ENCODE measurements around the gene APOO.
"Not testable (repeated sequence)": the region's sequence is repeated elsewhere in the genome, so short reads cannot be mapped to it uniquely, and the experiment has no call there.

The APOO gene

DNA sequence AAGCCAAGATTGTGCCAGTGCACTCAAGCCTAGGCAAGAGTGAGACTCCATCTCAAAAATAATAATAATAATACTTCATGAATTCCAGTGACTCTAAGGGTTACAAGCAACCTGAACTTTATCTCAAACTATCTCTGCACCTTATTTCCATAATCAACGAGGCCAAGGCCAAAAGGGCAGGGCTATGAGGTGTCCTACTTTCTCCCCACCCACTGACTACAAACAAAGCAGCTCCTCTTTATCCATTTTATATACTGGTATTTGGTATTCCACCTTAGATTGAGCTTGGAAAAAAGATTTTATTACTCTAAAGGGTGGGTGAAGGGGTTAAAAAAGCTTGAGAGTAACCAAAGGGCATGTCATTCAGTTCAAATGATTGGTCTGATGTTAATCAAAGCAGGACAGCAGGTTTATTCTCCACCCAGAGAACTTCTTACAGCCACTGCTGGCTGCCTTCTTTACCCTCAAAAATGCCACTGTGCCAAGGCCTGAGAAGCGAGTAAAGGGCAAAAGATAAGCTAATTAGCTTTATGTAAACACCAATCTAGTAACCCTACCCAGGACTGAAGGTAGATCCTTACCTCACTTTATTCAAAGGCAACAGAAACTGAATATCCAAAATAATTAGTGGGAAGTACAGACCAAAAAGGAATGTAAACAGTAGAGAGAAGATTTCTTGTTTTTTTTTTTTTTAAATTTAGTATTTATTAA lies 28.2 kb downstream of the APOO start:
- Histone ChIP-seq H3K27ac (ENCODE audit: low read depth, low read length) (no peak overlapping the region), H3K27me3 (ENCODE audit: control insufficient read depth, insufficient read depth, low read length) (no peaks in the 10 kb centered on the region), H3K4me1 (ENCODE audit: control insufficient read depth, insufficient read depth, low read length) (no peaks in the 10 kb centered on the region), H3K9ac (ENCODE audit: low read length) (no peak overlapping the region), H3K36me3 (ENCODE audit: control insufficient read depth, insufficient read depth, low read length) (no peaks in the 10 kb centered on the region), H3K4me3 (ENCODE audit: low read length) (no peak overlapping the region)

DNA sequence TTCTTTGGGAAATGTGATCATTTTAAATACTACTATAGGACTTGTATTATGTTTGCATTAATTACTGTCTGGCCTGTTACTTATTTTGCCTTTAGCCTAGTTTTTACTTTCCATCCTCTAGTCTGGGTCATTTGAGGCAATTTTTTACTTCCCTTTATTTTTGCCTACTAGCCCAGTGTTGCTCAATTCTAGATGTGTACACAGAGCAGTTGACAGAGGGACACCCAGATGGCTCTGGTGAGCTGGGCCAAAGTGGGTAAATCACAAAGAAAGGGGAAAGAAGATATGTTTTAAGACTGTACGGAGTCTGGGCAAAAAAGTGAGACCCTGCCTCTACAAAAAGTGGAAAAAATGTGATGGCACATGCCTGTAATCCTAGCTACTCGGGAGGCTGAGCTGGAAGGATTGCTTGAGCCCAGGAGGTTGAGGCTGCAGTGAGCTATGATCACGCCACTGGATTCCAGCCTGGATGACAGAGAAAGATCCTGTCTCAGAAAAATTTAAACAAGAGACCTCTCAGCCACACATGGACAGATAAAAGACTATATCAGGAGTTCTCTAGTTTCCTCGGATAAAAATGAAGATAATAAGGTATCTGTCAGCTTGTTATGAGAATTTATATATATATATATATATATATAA lies 35.7 kb downstream of the APOO start:
- H3K36me3 ChIP-seq (ENCODE audit: control insufficient read depth, insufficient read depth, low read length) = no peaks in the 10 kb centered on the region
- no peaks in the 10 kb centered on the region for H3K4me1 ChIP-seq (ENCODE audit: control insufficient read depth, insufficient read depth, low read length)
- no peak overlapping the region for H3K4me3 ChIP-seq (ENCODE audit: low read length)
- no peaks in the 10 kb centered on the region for H3K27me3 ChIP-seq (ENCODE audit: control insufficient read depth, insufficient read depth, low read length)
- H3K27ac ChIP-seq (ENCODE audit: low read depth, low read length) = no peak overlapping the region
- H3K9ac ChIP-seq (ENCODE audit: low read length) = no peak overlapping the region

DNA sequence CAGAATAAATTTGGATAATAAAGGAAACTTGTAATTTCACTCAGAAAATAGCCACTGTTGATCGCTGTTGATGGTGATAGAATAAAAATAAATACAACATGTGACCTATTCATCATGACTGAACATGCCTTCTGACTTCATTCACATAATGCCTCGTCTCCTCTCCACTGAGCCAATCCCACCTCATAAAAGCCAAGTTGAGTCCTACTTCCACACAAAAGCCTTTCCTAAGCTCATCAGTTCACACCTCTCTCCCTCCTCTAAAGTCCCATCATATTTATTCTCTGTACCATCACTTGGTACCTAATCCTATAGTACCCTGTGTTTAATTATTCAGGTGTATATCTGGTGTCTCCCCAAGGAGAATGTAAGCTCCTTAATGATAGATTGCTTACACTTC lies 37.7 kb downstream of the APOO start:
- Histone ChIP-seq H3K27me3 (ENCODE audit: control insufficient read depth, insufficient read depth, low read length) (no peaks in the 10 kb centered on the region), H3K9ac (ENCODE audit: low read length) (no peak overlapping the region), H3K4me3 (ENCODE audit: low read length) (no peak overlapping the region), H3K4me1 (ENCODE audit: control insufficient read depth, insufficient read depth, low read length) (no peaks in the 10 kb centered on the region), H3K27ac (ENCODE audit: low read depth, low read length) (no peak overlapping the region), H3K36me3 (ENCODE audit: control insufficient read depth, insufficient read depth, low read length) (no peaks in the 10 kb centered on the region)

DNA sequence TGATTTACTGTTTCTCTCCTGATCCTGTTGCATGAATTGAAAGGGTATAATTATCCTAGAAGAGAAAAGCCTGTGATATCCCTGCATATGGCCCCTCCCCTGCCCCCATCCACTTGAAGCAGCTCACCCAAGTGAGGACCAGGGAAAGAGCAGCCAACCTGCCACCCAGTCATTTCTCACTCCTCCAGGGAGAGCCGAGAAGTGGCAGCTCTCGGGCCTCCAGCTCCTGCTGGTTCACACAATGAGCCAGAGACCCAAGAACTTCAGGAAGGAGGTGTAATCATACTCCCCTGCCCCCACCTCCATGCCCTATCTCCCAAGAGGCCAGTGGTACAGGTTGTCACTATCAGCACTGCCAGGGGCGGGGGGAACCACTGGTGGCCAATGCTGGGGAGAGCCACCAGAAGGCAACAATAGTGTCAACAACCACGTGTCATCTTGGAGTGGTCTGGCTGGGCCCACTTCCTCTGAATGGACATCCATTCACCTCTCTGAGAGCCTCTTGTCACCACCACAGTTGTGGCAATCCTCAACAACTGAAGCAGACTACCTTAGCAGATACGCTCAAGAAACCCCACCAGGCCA lies 42.9 kb downstream of the APOO start:
- Histone ChIP-seq H3K9ac (ENCODE audit: low read length) (no peak overlapping the region), H3K36me3 (ENCODE audit: control insufficient read depth, insufficient read depth, low read length) (no peaks in the 10 kb centered on the region), H3K27me3 (ENCODE audit: control insufficient read depth, insufficient read depth, low read length) (no peaks in the 10 kb centered on the region), H3K4me3 (ENCODE audit: low read length) (no peak overlapping the region), H3K4me1 (ENCODE audit: control insufficient read depth, insufficient read depth, low read length) (no peaks in the 10 kb centered on the region), H3K27ac (ENCODE audit: low read depth, low read length) (no peak overlapping the region)

DNA sequence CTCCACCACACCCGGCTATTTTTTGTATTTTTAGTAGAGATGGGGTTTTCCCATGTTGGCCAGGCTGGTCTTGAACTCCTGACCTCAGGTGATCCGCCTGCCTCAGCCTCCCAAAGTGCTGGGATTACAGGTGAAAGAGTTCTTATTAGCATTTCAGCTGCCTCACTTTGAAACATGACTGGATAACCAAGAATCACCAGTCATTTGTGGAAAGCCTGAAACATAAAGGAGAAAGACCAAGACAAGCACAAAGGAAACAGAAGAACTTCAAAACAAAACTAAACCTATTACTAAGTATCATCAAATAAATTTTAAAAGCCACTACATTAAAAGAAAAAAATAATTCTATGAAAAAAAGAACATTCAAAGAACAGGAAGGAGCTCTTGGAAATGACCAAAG lies 45.8 kb downstream of the APOO start:
- not testable (repeated sequence) for H3K4me3 ChIP-seq (ENCODE audit: low read length); H3K9ac ChIP-seq (ENCODE audit: low read length); H3K4me1 ChIP-seq (ENCODE audit: control insufficient read depth, insufficient read depth, low read length); H3K36me3 ChIP-seq (ENCODE audit: control insufficient read depth, insufficient read depth, low read length); H3K27me3 ChIP-seq (ENCODE audit: control insufficient read depth, insufficient read depth, low read length); H3K27ac ChIP-seq (ENCODE audit: low read depth, low read length)

DNA sequence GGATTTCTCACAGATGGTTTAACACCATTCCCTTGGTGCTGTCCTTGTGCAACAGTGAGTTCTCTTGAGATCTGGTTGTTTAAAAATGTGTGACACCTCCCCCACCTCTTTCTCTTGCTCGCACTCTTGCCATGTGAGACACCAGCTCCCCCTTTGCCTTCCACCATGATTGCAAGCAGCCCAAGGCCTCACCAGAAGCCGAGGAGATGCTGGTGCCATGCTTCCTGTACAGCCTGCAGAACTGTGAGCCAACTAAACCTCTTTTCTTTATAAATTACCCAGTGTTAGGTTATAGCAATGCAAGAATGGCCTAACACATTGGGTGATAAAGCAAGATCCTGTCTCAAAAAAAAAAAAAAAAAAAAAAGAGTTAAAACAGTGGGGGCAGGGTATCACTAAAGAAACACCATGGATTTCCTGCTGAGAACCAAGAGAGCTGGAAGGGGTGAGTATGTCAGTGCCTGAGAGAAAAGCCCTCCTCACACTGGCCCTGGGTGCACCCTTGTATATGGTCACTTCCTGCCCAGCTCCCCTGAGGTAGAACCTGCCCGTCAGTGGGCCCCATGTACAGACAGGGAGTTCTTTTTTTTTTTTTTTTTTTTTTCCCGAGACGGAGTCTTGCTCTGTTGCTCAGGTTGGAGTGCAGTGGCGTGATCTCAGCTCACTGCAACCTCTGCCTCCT lies 46.4 kb downstream of the APOO start:
- H3K9ac ChIP-seq (ENCODE audit: low read length) = no peak overlapping the region
- no peak overlapping the region for H3K4me3 ChIP-seq (ENCODE audit: low read length)
- no peak overlapping the region for H3K27ac ChIP-seq (ENCODE audit: low read depth, low read length)
- H3K27me3 ChIP-seq (ENCODE audit: control insufficient read depth, insufficient read depth, low read length) = peaks cover 3% of the 10 kb centered on the region
- H3K4me1 ChIP-seq (ENCODE audit: control insufficient read depth, insufficient read depth, low read length) = no peaks in the 10 kb centered on the region
- H3K36me3 ChIP-seq (ENCODE audit: control insufficient read depth, insufficient read depth, low read length) = no peaks in the 10 kb centered on the region

DNA sequence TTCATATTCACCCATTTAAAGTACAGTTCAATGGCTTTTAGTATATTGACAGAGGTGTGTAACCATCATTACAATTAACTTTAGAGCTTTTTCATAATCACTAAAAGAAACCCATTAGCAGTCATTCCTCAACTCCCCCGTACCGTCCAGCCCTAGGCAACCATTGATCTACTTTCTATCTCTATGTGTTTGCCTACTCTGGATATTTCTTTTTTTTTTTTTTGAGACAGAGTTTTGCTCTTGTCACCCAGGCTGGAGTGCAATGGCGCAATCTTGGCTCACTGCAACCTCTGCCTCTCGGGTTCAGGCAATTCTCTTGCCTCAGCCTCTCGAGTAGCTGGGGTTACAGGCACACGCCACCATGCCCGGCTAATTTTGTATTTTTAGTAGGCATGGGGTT lies 48.5 kb downstream of the APOO start:
- not testable (repeated sequence) for H3K27ac ChIP-seq (ENCODE audit: low read depth, low read length); H3K27me3 ChIP-seq (ENCODE audit: control insufficient read depth, insufficient read depth, low read length); H3K9ac ChIP-seq (ENCODE audit: low read length); H3K4me1 ChIP-seq (ENCODE audit: control insufficient read depth, insufficient read depth, low read length); H3K36me3 ChIP-seq (ENCODE audit: control insufficient read depth, insufficient read depth, low read length); H3K4me3 ChIP-seq (ENCODE audit: low read length)

DNA sequence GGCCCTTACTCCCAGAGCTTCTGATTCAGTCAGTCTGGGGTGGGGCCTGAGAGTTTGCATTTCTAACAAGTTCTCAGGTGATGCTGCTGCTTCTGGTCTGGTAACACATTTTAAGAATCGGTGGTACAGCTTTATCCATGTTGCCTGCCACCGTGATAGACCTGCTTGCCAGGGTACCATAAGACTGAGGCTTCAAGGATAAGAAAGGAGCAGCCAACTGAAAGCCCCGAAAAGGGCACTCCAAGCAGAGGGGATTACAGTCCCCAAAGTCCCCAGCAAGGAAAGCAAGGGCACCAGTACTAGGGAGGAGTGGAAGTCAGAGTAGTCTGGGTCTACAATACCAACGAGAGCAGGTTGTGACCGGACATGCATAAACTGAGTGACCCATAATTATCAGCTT lies 49.8 kb downstream of the APOO start:
- Histone ChIP-seq H3K36me3 (ENCODE audit: control insufficient read depth, insufficient read depth, low read length) (no peaks in the 10 kb centered on the region), H3K4me3 (ENCODE audit: low read length) (no peak overlapping the region), H3K9ac (ENCODE audit: low read length) (no peak overlapping the region), H3K27ac (ENCODE audit: low read depth, low read length) (no peak overlapping the region), H3K4me1 (ENCODE audit: control insufficient read depth, insufficient read depth, low read length) (no peaks in the 10 kb centered on the region), H3K27me3 (ENCODE audit: control insufficient read depth, insufficient read depth, low read length) (peaks cover 3% of the 10 kb centered on the region)

DNA sequence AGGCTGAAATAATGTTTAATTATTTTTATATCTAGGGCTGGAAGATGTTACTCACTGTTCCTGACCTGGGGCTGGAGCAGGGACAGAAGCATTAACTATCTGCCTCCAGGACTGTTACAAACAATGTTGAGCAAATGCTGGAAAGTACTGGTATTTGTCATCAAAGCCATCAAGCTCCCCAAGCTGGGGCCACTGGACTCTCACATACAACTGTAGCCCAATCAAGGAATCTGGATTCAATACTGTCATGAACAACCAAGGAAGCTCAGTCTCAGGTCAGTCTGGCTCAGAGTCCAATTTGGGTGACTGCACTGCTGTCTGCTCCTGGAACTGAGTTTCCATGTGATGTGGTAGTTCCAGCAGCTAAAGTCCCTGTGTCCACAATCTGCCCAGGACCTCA lies 50.4 kb downstream of the APOO start:
- Histone ChIP-seq H3K4me3 (ENCODE audit: low read length) (no peak overlapping the region), H3K9ac (ENCODE audit: low read length) (no peak overlapping the region), H3K27ac (ENCODE audit: low read depth, low read length) (no peak overlapping the region)

DNA sequence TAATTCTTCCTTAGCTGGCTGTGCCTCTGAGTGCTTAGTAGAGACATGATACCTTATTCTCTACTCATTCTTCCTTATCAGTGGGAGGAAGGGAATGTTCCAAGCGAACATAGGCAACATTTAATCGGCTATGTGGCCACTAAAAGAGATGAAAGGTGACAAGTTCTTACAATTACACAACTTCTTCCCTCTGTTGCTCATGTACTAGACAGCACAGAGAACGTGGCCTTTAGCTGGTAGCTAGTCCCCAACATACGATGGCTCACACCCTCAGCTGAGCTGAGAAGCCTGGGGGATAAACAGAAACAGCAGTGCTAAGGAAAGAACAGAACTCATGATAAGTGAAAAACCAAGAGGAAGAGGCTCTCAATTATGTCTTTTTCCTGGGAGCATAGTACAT lies 52.2 kb downstream of the APOO start:
- no peak overlapping the region for H3K27ac ChIP-seq (ENCODE audit: low read depth, low read length)
- H3K27me3 ChIP-seq (ENCODE audit: control insufficient read depth, insufficient read depth, low read length) = peaks cover 3% of the 10 kb centered on the region
- no peak overlapping the region for H3K4me3 ChIP-seq (ENCODE audit: low read length)
- H3K36me3 ChIP-seq (ENCODE audit: control insufficient read depth, insufficient read depth, low read length) = no peaks in the 10 kb centered on the region
- H3K9ac ChIP-seq (ENCODE audit: low read length) = no peak overlapping the region
- no peaks in the 10 kb centered on the region for H3K4me1 ChIP-seq (ENCODE audit: control insufficient read depth, insufficient read depth, low read length)

More for the DNA sequence above, 50.4 kb downstream of the APOO start:
- Histone ChIP-seq H3K36me3 (ENCODE audit: control insufficient read depth, insufficient read depth, low read length) (no peaks in the 10 kb centered on the region), H3K27me3 (ENCODE audit: control insufficient read depth, insufficient read depth, low read length) (peaks cover 3% of the 10 kb centered on the region), H3K4me1 (ENCODE audit: control insufficient read depth, insufficient read depth, low read length) (no peaks in the 10 kb centered on the region)

DNA sequence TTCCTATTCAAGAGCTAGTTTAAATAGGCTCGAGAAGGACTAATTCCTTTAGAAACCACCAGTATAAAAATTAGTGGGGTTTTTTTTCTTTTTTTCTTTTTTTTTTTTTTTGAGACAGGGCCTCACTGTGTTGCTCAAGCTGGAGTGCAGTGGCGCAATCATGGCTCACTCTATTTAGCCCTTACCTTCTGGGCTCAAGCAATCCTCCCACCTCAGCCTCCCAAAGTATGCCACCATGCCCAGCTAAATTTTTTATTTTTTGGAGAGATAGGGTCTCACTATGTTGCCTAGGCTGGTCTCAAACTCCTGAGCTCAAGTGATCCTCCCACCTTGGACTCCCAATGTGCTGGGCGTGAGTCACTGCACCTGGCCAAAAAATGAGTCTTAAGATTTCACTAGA lies 52.8 kb downstream of the APOO start:
- no peak overlapping the region for H3K27ac ChIP-seq (ENCODE audit: low read depth, low read length)
- no peaks in the 10 kb centered on the region for H3K4me1 ChIP-seq (ENCODE audit: control insufficient read depth, insufficient read depth, low read length)
- H3K9ac ChIP-seq (ENCODE audit: low read length) = no peak overlapping the region
- H3K4me3 ChIP-seq (ENCODE audit: low read length) = no peak overlapping the region
- no peaks in the 10 kb centered on the region for H3K36me3 ChIP-seq (ENCODE audit: control insufficient read depth, insufficient read depth, low read length)
- peaks cover 3% of the 10 kb centered on the region for H3K27me3 ChIP-seq (ENCODE audit: control insufficient read depth, insufficient read depth, low read length)

DNA sequence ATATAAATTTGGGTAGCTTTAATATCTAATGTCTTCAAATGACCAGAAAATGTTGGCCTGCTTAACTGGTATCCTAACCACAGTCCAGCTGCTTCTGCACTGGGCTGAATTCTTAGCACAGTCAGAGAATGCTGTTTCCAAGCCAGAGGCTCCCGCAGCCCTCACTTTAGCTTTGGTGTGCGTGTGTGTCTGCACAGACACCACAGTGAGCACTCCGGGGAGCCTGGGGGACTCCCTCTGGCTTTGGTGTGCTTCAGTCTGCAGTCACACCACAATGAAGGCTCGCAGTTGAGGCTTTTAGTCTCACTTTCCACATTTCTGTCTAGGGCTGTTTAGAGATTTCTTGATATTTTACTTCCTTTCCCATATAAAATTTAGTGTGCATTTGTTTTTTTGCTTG lies 53.6 kb downstream of the APOO start:
- Histone ChIP-seq H3K27ac (ENCODE audit: low read depth, low read length) (no peak overlapping the region), H3K4me1 (ENCODE audit: control insufficient read depth, insufficient read depth, low read length) (no peaks in the 10 kb centered on the region), H3K27me3 (ENCODE audit: control insufficient read depth, insufficient read depth, low read length) (peaks cover 3% of the 10 kb centered on the region), H3K36me3 (ENCODE audit: control insufficient read depth, insufficient read depth, low read length) (no peaks in the 10 kb centered on the region), H3K4me3 (ENCODE audit: low read length) (no peak overlapping the region), H3K9ac (ENCODE audit: low read length) (no peak overlapping the region)
